ENCODE measurements around the gene MARVELD1. TPM values are rescaled to one million over a fixed set of nuclear protein-coding genes. Genes with fewer than 3 reads are reported as not detected.

The MARVELD1 gene
- total and polyA plus RNA-seq, 2 of the 13 experiments (the other 11 are each of a cell fraction or from before 2014, with no cell fraction given): not detected

DNA sequence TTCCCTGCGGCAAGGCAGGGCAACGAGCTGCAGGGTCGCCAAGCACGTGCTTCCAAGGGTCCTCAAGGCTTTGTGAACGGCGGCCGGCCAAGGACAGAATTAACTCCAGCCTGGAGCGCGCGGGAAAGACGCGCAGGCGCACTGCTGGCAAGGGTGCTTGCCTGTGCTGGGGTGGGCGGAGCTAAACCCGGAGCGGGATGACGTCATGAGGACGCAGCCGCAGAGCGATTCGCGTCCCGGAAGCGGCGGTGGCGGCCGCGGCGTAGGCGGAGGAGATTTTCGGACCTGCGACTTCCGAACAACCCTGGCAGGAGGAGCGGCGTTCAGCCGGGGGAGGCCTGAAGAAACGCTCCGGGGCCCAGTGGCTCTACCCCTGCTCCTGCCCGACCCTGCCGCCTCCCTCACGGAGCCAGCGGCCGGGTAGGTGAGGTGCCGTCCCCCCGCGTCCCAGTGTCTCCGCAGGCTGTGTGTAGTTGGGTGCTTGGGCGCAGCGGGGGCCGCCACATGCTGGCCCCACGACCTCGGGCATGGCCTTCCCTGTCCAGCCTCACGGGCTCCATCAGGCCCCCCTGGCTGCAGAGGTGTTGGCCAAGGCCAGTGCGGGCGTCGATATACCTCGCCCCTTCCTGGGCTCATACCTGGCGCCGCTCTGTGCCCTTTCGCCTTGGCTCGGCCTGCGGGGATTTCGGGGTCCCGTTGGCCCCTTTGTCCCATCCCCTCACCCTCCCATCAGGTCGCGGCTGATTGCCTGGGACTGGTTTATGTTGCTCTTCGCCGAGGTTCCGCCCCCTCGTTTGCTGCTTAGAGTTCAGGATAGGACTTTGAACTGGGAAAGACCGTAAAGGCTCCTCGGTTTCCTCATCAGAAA is 23.6 kb downstream of the MARVELD1 start, which contains the start of gene ZFYVE27 (continued):
- TF ChIP-seq HCFC1 (IDR thresholded peaks at IDR 0.05; ENCODE audit: low read depth, low read length) (0 out of 2 replicates have a peak, but pooled peaks have one; percentile 26), ZNF20 (CRISPR knock-in tag; IDR thresholded peaks at IDR 0.05) (peak; percentile 69; the same call in 1 of the 2 replicates), ZNF674 (CRISPR knock-in tag; IDR thresholded peaks at IDR 0.05; ENCODE audit: low read depth) (0 out of 2 replicates have a peak, but pooled peaks have one; percentile 9), ZNF816 (CRISPR knock-in tag; IDR thresholded peaks at IDR 0.05; ENCODE audit: borderline replicate concordance) (peak; percentile 87; the same call in 1 of the 2 replicates), SAP130 (CRISPR knock-in tag; IDR thresholded peaks at IDR 0.05; ENCODE audit: low read depth) (peak; percentile 84), ZNF260 (CRISPR knock-in tag; IDR thresholded peaks at IDR 0.05; ENCODE audit: borderline replicate concordance, low read depth) (0 out of 2 replicates have a peak, but pooled peaks have one; percentile 57), GZF1 (CRISPR knock-in tag; IDR thresholded peaks at IDR 0.05) (peak; percentile 85), RCOR2 (CRISPR knock-in tag; IDR thresholded peaks at IDR 0.05) (peak; percentile 73; the same call in 1 of the 2 replicates), NBN (conservative IDR thresholded peaks at IDR 0.05) (no peak), ZNF616 (CRISPR knock-in tag; IDR thresholded peaks at IDR 0.05; ENCODE audit: low read depth) (peak; percentile 98), ZNF33B (CRISPR knock-in tag; IDR thresholded peaks at IDR 0.05) (peak; percentile 98), ISX (CRISPR knock-in tag; conservative IDR thresholded peaks at IDR 0.05) (no peak), TGIF2 (CRISPR knock-in tag; IDR thresholded peaks at IDR 0.05) (peak; percentile 59; the same call in 1 of the 2 replicates), ZNF251 (CRISPR knock-in tag; IDR thresholded peaks at IDR 0.05) (0 out of 2 replicates have a peak, but pooled peaks have one; percentile 62), ZNF782 (CRISPR knock-in tag; IDR thresholded peaks at IDR 0.05; ENCODE audit: borderline replicate concordance) (peak; percentile 88)
- TF ChIP-seq, protein P1, sequence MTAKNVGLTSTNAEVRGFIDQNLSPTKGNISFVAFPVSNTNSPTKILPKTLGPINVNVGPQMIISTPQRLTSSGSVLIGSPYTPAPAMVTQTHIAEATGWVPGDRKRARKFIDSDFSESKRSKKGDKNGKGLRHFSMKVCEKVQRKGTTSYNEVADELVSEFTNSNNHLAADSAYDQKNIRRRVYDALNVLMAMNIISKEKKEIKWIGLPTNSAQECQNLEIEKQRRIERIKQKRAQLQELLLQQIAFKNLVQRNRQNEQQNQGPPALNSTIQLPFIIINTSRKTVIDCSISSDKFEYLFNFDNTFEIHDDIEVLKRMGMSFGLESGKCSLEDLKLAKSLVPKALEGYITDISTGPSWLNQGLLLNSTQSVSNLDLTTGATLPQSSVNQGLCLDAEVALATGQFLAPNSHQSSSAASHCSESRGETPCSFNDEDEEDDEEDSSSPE (CRISPR knock-in tag; IDR thresholded peaks at IDR 0.05): peak; percentile 99
- TF ChIP-seq, protein P2, sequence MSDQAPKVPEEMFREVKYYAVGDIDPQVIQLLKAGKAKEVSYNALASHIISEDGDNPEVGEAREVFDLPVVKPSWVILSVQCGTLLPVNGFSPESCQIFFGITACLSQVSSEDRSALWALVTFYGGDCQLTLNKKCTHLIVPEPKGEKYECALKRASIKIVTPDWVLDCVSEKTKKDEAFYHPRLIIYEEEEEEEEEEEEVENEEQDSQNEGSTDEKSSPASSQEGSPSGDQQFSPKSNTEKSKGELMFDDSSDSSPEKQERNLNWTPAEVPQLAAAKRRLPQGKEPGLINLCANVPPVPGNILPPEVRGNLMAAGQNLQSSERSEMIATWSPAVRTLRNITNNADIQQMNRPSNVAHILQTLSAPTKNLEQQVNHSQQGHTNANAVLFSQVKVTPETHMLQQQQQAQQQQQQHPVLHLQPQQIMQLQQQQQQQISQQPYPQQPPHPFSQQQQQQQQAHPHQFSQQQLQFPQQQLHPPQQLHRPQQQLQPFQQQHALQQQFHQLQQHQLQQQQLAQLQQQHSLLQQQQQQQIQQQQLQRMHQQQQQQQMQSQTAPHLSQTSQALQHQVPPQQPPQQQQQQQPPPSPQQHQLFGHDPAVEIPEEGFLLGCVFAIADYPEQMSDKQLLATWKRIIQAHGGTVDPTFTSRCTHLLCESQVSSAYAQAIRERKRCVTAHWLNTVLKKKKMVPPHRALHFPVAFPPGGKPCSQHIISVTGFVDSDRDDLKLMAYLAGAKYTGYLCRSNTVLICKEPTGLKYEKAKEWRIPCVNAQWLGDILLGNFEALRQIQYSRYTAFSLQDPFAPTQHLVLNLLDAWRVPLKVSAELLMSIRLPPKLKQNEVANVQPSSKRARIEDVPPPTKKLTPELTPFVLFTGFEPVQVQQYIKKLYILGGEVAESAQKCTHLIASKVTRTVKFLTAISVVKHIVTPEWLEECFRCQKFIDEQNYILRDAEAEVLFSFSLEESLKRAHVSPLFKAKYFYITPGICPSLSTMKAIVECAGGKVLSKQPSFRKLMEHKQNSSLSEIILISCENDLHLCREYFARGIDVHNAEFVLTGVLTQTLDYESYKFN (CRISPR knock-in tag; conservative IDR thresholded peaks at IDR 0.05): peak; percentile 31
- TF ChIP-seq, protein P3, sequence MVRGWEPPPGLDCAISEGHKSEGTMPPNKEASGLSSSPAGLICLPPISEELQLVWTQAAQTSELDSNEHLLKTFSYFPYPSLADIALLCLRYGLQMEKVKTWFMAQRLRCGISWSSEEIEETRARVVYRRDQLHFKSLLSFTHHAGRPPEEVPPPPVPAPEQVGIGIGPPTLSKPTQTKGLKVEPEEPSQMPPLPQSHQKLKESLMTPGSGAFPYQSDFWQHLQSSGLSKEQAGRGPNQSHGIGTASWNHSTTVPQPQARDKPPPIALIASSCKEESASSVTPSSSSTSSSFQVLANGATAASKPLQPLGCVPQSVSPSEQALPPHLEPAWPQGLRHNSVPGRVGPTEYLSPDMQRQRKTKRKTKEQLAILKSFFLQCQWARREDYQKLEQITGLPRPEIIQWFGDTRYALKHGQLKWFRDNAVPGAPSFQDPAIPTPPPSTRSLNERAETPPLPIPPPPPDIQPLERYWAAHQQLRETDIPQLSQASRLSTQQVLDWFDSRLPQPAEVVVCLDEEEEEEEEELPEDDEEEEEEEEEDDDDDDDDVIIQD (CRISPR knock-in tag; IDR thresholded peaks at IDR 0.05; ENCODE audit: low read depth): peak; percentile 64; the same call in 1 of the 2 replicates
- TF ChIP-seq, protein P4, sequence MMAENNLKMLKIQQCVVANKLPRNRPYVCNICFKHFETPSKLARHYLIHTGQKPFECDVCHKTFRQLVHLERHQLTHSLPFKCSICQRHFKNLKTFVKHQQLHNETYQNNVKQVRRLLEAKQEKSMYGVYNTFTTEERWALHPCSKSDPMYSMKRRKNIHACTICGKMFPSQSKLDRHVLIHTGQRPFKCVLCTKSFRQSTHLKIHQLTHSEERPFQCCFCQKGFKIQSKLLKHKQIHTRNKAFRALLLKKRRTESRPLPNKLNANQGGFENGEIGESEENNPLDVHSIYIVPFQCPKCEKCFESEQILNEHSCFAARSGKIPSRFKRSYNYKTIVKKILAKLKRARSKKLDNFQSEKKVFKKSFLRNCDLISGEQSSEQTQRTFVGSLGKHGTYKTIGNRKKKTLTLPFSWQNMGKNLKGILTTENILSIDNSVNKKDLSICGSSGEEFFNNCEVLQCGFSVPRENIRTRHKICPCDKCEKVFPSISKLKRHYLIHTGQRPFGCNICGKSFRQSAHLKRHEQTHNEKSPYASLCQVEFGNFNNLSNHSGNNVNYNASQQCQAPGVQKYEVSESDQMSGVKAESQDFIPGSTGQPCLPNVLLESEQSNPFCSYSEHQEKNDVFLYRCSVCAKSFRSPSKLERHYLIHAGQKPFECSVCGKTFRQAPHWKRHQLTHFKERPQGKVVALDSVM (CRISPR knock-in tag; IDR thresholded peaks at IDR 0.05): peak; percentile 59; the same call in 1 of the 2 replicates
- TF ChIP-seq, protein P5, sequence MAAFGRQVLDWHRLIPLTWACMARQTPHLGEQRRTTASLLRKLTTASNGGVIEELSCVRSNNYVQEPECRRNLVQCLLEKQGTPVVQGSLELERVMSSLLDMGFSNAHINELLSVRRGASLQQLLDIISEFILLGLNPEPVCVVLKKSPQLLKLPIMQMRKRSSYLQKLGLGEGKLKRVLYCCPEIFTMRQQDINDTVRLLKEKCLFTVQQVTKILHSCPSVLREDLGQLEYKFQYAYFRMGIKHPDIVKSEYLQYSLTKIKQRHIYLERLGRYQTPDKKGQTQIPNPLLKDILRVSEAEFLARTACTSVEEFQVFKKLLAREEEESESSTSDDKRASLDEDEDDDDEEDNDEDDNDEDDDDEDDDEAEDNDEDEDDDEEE (CRISPR knock-in tag; IDR thresholded peaks at IDR 0.05): peak; percentile 100

Measured in HepG2 (cell line).